ENCODE data around the gene PGLYRP2.

PGLYRP2 gene

DNA sequence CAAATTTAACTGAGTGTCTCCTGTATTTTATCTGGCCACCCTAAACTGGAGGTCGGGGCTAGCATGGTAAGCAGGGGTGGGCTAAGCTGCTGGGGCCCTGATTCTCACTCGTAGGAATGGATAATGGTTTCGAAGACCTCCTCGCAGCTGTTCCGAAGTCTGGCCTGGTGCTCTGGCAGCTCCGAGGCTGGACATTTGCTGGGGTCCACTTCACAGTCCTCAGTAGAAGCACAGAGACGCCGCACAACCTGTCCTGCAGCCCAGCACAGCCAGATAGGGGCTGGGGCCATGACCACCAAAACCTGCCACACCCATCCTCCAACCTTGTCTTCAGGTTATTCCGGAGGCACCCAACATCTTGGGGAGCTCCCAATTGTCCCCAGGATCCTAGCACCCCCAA, 23.3 kb downstream of the PGLYRP2 start:
- DNase-seq (ENCODE audit: low spot score): no peak

DNA sequence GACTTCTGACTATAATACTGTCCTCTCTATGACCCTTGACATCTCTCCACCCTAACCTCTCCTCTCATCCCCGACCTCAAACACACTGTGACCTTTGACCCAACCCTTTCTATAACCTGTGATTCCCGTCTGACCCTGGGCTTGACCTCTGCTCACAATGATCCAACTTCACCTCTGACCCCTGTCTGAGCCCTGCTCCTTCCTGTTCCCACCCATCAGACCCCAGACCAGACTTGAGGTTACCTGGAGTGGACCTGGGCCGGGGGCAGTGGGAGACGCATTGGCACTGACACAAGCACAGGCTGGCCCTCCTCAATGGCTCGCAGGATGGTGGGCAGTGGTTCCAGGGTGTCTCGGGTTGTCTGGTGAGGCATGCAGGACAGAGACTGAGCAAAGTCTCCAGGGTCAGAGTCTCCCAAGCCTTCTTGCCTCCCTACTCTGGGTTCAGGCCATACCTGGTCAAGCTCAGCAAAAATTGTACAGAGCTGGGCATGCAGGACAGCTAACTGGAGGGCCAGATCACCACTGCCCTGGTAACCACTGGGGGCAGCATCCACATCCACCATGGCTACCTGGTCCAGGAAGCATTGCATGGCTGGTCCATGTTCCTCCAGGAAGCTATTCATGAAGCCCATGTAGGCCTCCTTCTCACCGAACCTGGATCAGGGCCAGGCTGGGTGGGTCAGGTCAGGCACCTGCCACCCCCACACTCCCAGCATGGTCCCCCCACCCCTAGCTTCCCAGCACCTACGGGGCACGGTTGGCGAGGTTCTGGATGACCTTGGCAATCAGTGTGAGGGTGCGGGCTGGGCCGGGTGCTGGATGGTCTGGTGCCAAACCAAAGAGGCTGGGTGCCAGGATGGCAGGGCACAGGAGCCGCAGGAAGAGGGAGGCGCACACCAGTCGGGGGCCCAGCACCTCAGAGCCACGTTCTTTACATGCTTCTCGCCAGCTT, 25.1 kb downstream of the PGLYRP2 start:
- no peak for DNase-seq (ENCODE audit: low spot score)

DNA sequence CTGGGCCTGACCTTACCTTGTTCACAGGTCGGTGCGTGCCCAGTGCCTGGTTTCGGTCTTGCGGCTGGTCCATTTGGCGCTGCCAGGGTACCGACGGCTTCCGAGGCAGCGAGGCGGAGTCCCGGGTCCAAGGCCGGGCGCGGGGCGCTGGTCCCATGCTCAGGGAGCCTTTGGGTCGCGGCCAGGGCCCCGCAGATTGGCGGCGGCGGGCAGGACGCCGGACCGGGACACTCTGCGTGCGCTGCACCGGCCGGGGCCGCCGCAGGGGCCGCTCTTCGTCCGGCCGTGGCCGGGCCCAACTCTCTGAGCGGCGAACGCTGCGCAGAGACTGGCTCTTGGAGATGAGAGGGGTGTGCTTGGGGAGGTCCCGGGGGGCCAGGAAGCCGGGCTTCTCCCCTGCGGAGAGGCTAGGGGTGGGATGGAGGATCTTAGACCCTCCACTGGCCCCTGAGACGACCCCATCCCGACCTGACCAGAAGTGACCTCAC, 26.2 kb downstream of the PGLYRP2 start:
- DNase-seq (ENCODE audit: low spot score): peak; percentile 48

DNA sequence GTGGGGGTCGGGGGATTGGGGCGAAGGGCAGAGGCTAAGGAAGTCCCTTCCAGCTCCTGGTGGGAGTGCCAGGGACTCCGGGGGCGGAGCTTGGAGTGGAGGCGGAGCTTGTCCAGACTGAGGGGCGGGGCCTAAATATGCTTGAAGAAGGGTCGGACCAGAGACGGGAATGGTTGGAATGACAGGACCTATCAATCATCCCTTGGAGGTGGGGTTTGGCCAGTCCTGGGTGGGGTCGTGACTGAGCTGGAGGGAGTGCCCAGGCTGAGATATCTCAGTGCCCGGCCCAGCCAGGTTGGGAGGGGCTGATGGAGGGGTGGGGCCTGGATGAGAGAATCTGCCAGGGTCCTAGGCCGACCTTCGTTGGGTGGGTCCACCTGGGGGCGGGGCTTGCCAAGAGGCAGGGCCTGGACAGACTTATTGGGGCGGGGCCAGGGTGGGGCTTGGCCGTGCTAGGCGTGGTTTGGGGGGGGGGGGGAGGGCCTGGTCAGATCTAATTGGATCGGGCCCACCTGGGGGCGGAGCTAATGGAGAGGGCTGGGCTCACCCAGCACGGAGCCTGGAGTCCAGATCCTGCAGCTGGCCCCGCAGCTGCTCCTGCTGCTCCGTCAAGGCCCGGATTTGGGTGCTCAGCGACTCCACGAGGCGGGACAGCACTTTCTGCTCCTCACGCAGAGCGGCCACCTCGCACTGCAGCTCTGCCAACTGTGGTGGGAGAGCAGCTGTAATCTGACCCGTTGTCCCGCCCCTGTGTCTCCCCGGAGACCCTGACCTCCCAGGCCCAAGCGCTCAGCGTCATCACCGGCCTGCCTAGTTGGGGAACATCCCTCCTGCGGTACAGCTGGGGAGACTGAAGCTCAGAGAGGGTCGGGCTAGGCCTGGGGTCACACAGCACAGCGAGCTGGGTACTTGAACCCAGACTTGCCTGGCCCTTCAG, 26.9 kb downstream of the PGLYRP2 start:
- peak; percentile 95 for DNase-seq (ENCODE audit: low spot score)

DNA sequence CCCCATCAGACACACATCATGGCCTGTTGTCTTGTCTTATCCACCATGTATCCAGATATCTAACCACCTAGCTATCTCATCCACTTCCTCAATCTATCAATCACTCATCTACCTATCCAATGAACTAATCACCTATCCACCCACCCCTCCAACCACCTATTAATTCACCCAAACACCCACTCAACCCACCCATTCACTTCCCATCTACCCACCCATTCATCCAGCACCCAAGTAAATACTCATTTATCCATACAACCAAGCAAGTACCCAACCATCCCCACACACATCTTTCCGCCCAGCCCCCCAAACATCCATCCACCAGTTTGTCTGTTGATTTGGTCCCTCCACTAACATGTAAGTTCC, 28.8 kb downstream of the PGLYRP2 start:
- no peak for DNase-seq (ENCODE audit: low spot score)

DNA sequence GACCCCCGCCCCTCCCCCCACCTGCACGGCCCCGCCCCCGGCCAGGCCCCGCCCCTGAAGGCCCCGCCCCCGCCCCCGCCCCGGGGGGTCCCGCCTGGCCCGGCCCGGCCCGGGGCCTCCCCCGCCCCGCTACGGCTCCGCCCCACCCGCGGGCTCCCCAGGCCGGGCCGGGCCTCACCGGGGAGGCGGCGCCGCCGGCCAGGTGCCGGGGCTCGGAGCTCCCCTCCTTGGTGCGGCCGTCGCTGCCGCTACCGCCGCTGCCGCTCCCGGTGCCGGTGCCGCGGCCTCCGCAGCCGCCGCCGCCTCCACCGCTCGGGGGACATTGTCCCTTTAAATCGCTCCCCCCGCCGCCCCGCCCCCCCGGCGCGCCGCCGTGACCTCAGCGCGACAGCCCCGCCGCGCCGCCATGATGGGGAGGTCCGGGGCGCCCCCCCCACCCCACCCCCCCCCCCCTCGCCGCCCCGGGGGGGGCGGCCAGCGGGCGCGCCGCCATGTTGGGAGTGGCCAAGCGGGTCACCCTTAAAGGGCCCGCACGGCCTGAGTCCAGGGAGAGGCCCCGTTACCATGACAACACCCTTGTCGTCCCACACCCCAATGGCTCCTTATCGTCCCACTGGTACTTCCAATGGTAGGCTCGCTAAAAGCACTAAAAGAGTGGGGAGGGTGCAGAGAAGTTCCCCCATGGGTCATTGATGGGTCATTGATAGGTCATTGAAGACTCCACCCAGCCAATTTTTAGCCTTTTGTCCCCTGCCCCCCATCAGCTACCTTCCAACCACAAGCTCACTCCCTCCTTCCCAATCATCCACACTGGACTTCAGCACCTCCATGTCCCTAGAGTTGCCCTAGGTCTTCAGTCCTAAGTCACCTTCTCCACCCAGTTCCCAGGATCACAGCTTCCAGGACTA, 29.4 kb downstream of the PGLYRP2 start, which contains the start of gene WIZ:
TSS of gene WIZ (minus strand) at position 337 of the 908 bp plus-strand sequence. CDS start 1,649 bp downstream, outside the sequence.
- DNase-seq (ENCODE audit: low spot score): peak; percentile 95

DNA sequence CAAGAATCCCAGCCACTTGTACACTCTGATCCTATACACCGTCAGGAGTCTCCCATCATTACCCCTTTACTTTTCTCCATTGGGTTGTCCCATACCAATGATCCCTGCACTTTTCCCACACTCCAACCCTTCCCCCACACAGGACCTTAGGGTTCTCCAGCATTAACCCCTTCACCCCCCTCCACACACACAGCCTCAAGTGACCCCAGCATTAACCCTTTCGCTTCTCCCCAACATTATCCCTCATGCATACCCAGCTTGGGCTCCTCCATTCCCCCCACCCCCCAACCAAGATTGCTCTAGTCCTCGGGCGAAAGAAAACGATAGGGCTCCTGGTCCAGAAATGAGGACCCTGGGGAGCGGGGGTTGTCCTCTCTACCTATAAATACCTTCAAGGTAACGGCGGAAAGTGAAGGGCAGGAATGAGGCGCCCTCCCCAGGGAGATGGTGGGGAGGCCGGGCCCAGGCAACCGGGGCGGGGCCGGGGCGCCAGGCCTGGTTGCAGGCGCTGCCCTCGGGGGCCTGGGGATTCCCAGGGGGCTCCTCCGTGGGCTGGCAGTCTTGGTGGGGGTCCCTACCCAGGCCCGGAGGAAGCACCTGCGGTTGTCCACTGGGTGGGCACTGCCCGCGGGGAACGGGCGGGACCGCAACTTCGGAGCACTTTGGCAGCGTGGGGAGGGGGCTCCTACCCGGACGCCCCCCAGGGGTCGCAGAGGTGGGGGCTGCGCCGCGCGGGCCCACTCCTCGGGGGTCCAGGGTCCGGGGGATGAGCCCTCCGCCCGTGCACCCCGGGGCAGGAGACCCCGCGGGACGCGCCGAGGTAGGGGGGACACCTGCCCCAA, 30.3 kb downstream of the PGLYRP2 start:
- DNase-seq (ENCODE audit: low spot score): peak; percentile 25

DNA sequence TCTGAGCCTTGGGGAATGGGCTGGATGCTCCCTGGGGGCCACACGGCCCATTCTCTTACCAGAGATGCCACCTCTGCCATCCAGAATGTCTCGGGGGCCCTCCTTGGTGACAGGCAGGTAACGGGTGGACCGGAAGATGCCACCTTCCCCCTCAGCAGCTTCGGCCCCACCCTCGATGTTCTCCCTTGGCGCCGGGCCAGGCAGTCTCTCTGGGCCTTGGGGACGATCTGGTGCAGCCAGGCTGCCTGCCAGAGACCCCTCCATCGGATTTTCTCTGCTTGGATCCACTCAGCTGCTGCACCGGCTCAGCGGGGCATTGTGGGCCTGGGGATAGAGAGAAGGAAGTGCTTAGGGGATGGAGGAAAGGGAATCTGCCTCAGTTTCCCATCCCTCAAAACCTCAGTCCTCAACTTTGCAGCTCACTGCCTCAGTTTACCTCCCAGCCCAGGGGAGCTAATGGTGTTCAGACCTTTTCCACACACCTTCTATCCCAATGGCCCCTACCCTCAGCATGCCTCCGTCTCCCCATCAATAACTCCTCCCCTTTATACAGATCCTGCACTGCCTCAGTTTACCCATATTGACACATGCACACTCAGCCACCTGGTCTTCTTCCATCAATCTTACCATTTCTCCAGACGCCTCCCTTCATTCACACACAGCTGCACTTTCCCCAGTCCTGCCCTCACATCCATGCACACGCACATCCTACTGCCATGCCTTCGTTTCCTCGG, 31.1 kb downstream of the PGLYRP2 start:
- no peak for DNase-seq (ENCODE audit: low spot score)

DNA sequence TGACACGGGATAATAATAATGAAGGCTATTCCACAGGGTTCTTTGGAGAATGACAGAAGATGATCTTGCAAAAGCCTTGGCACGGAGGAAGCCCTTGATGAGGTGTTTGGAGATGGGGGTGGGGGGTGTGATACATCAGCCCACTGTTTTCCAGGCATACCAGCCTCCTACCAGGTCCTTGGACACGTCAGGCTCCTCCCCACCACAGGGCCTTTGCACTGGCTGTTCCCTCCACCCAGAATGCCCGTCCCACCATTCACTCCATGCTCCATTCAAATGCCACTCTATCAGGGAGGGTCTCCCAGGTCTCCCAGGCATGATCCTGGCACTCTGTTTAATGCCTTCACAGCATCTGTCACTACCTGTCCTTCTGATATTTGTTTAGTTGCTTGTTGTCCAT, 32.2 kb downstream of the PGLYRP2 start:
- DNase-seq (ENCODE audit: low spot score): no peak

DNA sequence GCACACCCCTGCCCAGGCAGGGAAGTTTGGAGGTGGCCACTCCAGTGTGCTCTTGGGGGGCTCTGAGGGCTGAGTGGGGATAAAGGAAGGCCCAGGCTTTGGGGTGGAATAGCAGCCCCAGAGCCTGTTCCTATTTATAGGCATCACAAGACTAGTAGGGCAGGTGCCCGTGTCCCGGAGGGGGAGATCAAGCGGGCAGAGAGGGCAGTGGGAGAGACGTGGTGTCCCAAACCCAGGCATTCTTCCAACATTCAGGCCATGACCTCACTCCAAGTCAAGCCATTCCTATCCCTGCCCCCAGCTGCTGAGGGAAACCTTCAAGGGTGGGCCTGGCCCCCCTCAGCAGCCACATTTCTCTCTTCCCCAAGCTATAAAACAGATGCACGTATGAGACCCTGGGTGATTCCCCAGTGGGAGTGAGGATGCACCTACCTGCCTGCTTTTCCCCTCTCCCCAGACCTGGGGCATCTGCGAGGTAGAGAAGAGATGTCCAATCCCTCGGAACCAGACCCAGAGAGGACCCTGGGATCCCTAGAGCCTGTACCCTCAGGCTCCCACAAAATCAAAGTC, 33.4 kb downstream of the PGLYRP2 start:
- no peak for DNase-seq (ENCODE audit: low spot score)

DNA sequence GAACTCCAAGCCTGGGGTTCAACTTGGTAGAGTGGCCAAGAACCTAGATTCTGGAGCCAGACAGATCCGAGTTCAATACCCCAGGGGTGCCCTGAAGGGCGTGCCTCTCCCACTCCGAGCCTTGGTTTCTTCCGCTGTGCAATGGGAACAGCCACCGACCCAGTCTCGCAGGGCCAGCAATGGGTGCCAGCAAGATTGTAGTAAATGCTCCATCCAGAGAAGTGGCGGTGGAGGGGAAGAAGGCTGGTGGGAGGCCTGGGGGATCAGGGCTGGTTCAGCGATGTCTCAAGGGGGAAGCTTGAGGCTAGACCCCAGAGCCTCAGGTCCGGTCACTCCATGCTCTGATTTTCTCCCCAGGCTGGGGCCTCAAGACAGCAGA, 34.1 kb downstream of the PGLYRP2 start:
- no peak for DNase-seq (ENCODE audit: low spot score)

DNA sequence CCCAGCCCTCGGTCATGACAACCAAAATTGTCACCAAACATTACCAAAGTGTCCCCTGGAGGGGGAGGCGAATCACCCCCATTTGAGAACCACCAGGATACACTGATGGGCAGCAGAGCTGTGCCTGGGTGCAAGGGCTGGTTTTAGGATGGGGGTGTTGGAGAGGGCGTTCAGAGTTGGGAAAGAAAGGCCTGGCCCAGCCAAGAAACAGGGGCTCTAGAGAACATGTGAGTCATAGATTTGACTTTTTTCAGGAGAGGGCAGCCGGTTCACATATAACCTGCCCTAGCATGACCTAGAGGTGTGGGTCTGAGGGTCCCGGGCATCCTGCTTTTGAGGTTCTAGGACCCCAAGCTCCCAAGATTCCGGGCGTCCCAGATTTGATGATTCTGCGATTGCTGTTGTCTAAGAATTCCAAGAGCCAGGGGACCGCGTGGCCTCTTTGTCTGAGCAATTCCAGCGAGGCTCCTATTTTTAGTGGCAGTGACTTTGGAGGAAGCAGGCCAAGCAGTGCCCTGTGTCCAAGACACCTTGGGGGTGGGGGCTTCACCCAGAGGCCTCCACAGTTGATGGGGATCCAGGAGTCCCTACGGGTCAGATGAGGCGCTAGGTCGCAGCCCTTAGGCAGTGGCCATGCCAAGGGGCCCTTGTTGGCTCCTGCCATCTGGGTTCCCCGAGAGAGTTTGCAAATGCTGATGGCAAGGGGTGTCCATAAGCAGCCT, 34.6 kb downstream of the PGLYRP2 start:
- no peak for DNase-seq (ENCODE audit: low spot score)

DNA sequence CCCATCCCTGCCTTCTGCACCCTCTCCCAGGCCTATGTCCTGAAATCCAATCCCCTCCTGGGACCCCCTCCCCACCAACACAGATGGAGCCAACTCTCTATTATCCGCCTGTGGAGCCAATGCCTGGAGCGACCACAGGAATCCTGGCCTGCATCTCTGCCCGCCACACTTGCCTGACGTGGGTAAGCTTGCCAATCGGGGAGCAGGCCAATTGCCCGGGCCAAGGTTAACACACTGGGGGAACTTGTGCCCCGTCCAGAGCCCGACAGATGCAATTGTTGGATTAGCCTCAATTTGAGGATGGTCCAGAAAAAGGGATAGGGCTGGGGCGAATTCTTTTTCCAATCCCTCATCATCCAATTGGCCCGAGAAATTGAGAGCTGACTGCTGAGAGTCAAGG, 35.5 kb downstream of the PGLYRP2 start:
- DNase-seq (ENCODE audit: low spot score): no peak

DNA sequence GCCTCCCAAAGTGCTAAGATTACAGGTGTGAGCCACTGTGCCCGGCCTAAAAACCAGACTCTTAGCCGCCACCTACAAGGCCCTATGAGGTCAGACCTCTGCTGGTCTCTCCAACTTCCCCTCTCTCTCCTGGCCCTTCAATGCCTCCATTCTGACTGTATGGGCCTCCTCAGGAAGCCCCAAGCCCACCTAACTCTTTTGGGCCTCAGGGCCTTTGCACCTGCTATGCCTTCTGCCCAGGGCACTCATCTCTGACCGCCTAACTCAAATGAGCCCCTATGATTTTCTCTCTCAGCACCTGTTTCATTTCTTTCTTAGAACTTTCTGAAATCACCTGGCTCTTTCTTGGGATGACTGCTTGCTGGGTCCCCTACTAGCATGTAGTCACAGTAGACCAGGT, 36.0 kb downstream of the PGLYRP2 start:
- no peak for DNase-seq (ENCODE audit: low spot score)

DNA sequence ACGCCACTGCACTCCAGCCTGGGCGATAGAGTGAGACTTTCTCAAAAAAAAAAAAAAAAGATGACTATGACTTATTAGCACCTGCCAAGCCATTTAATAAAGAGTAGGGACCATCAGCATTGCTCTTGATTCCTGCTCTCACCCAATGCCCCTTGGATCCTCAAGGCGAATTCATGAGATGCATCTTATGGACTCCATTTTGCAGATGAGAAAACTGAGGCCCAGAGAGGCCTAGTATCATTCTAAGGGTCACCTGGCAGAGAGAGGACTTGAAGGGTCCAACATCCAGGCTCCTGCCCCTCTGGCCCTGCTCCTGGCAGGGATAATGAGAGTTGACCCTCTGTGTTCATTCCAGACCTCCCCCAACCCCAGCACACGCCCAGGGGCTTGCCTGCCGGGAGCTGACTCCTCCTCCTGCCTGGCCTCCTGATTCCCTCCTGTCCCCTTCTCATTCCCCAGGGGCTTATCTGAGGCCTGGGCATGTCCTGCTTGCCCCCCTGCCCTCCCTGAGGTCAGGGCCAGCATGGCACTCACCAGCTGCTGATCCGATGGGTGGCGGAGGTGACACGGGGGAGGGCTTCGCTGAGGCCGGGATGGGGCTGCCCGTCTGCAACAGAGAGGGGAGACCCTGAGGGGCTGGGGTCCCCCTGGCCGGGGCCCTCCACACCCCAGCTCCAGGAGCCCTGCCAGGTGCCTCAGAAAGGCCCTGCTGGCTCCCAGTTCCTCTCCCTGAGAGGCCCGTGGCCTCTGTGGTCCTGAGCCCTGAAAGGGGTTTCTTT, 37.0 kb downstream of the PGLYRP2 start:
- DNase-seq (ENCODE audit: low spot score): no peak

DNA sequence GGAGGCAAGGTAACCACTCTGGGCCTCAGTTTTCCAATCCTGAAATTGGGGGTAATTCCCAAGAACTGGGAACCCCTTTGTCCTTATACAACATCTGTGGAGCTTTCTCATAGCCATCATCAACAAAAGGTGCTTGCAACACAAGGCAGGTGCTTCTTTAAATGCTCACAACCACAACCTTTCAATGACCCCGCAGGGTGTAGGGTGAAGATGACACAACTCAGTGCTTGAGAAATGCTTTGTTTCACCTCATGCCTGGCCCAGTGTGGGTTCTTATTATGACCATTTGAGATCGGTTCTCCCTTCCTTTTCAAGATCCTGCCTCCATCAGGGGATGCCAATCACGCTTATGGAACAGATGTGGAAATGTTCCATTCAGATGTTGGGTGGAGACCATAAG, 38.0 kb downstream of the PGLYRP2 start:
- no peak for DNase-seq (ENCODE audit: low spot score)

DNA sequence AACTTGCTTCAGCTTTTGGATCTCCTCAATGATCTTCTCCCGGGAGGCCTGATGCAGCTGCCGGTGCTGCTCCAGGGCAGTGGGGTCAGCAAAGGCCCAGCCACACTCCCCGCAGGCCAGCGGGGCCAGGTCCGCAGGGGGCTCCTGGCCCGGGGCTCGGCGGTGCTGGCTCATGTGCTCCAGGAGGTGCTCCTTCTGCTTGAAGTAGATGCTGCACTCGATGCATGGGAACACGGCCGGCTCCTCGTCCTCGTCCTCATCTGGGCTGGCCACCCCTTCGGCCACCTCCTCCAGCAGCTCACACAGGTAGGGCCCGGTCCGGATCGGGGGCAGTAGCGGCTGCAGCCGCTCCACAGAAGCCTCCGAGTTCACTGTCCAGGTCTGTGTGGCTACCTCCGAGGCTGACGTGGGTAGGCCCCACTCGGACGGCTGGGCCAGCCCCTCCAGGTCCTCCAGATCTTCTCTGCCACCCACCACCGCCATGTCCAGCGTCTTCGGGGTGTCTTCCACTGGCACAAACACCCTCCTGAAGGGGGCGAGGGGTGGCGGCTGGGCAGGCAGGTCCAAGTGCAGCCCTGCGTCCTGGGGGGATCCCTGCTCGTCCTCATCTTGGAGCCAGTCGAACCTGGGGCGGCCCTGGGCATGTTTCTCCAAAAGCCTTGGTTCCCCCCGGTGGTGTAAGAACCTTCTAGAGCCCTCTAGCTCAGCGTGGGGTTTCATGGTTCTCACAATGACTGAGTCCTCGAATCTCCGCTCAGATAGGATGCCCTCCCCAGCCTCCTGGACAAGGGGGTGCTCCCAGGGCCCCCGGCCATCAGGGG, 39.3 kb downstream of the PGLYRP2 start:
- no peak for DNase-seq (ENCODE audit: low spot score)

All from AG08395 (cell line).